Activated CD8-positive, alpha-beta memory T cell treated with anti-CD3 and anti-CD28 coated beads for 36 hours (primary cell): ENCODE measurements around the gene DNAI2. TPM values are rescaled to one million over a fixed set of nuclear protein-coding genes. Genes with fewer than 3 reads are reported as not detected.

ENCODE experiments used
- CTCF ChIA-PET: fragments of 350-600 bp; sonication (Branson Sonifier 250); formaldehyde crosslinking; loops from one replicate; lab custom pipeline; 2021; ENCODE audit warnings: antibody characterized with exemption; lab: Charles Lee
- POLR2A ChIA-PET: fragments of 350-600 bp; sonication (Branson Sonifier 250); formaldehyde crosslinking; loops from one replicate; lab custom pipeline; 2021; ENCODE audit warnings: antibody characterized with exemption; lab: Charles Lee
- total RNA-seq, 2 experiments: library from RNA; stranded (reverse); gene quantifications; one replicate each; pipeline ENCODE4 v1.2.3, GENCODE V29; 2021

Gene DNAI2
- total RNA-seq, 2 experiments from 2014 or later: 0.36 to 0.70 TPM

- CTCF ChIA-PET: no interaction called here
- POLR2A ChIA-PET: interaction anchor here (0.6 kb wide), 1 partner anchor 79 kb away, joined by 3 read pairs; no protein-coding TSS in a partner anchor
Observed at GRCh38 chr17:74290340-74290739, 16.3 kb downstream of the DNAI2 start.

- CTCF ChIA-PET: interaction anchor here (0.7 kb wide), 2 partner anchors 9 to 89 kb away, joined by 3 read pairs; no protein-coding TSS in a partner anchor
- POLR2A ChIA-PET: no interaction called here
Observed at GRCh38 chr17:74292495-74292894, 18.5 kb downstream of the DNAI2 start.

GRCh38 chr17:74295625-74296547 is 21.9 kb downstream of the DNAI2 start:
- POLR2A ChIA-PET: interaction anchor here (0.7 kb wide), 1 partner anchor 44 kb away, joined by 9 read pairs; no protein-coding TSS in a partner anchor
- CTCF ChIA-PET: interaction anchor here (0.5 to 1.4 kb wide), 5 partner anchors 13 to 341 kb away, joined by 3 to 7 read pairs (median 3); partner anchors contain the start of gene TTYH2

GRCh38 chr17:74296548-74296936 is 22.5 kb downstream of the DNAI2 start:
- ChIA-PET POLR2A (interaction anchor here (0.7 kb wide), 1 partner anchor 45 kb away, joined by 9 read pairs; no protein-coding TSS in a partner anchor), CTCF (interaction anchor here (0.7 to 1.4 kb wide), 5 partner anchors 14 to 341 kb away, joined by 3 to 7 read pairs (median 3); partner anchors contain the start of gene TTYH2)

GRCh38 chr17:74297941-74298340 is 23.9 kb downstream of the DNAI2 start:
- ChIA-PET CTCF (interaction anchor here (0.9 to 2.5 kb wide), 8 partner anchors 16 to 160 kb away, joined by 3 to 8 read pairs (median 6); partner anchors contain the start of genes BTBD17 and GPR142), POLR2A (no interaction called here)

GRCh38 chr17:74298778-74299177 is 24.7 kb downstream of the DNAI2 start:
- CTCF ChIA-PET: interaction anchor here (0.9 to 2.5 kb wide), 8 partner anchors 54 to 161 kb away, joined by 3 to 8 read pairs (median 6); partner anchors contain the start of genes BTBD17 and GPR142
- POLR2A ChIA-PET: no interaction called here

- CTCF ChIA-PET: interaction anchor here (0.8 to 2.5 kb wide), 10 partner anchors 18 to 169 kb away, joined by 3 to 8 read pairs (median 6); partner anchors contain the start of genes BTBD17, GPR142 and RPL38
- POLR2A ChIA-PET: no interaction called here
Observed at GRCh38 chr17:74299226-74300009, 25.4 kb downstream of the DNAI2 start.

GRCh38 chr17:74303305-74303704 is 29.3 kb downstream of the DNAI2 start:
- CTCF ChIA-PET: interaction anchor here (0.6 to 2.1 kb wide), 7 partner anchors 8 to 134 kb away, joined by 3 to 10 read pairs (median 3); partner anchors contain the start of gene KIF19
- POLR2A ChIA-PET: no interaction called here

GRCh38 chr17:74304184-74304583 is 30.1 kb downstream of the DNAI2 start:
- CTCF ChIA-PET: interaction anchor here (1.0 to 2.1 kb wide), 3 partner anchors 48 to 57 kb away, joined by 3 to 10 read pairs (median 5); no protein-coding TSS in a partner anchor
- POLR2A ChIA-PET: interaction anchor here (0.7 kb wide), 1 partner anchor 176 kb away, joined by 7 read pairs; no protein-coding TSS in a partner anchor

- ChIA-PET CTCF (interaction anchor here (0.7 to 1.4 kb wide), 5 partner anchors 18 to 62 kb away, joined by 3 to 5 read pairs (median 3); no protein-coding TSS in a partner anchor), POLR2A (no interaction called here)
Observed at GRCh38 chr17:74305865-74306654, 32.0 kb downstream of the DNAI2 start.

- ChIA-PET POLR2A (no interaction called here), CTCF (interaction anchor here (0.9 to 1.6 kb wide), 2 partner anchors 7 to 41 kb away, joined by 3 read pairs; no protein-coding TSS in a partner anchor)
Observed at GRCh38 chr17:74307984-74308773, 34.1 kb downstream of the DNAI2 start.

- CTCF ChIA-PET: interaction anchor here (1.6 kb wide), 1 partner anchor 9 kb away, joined by 3 read pairs; no protein-coding TSS in a partner anchor
- POLR2A ChIA-PET: no interaction called here
Observed at GRCh38 chr17:74309902-74310301, 35.9 kb downstream of the DNAI2 start.

- CTCF ChIA-PET: interaction anchor here (1.3 kb wide), 1 partner anchor 53 kb away, joined by 3 read pairs; no protein-coding TSS in a partner anchor
Observed at GRCh38 chr17:74314877-74315276, 40.8 kb downstream of the DNAI2 start.

GRCh38 chr17:74316220-74316619 is 42.2 kb downstream of the DNAI2 start:
- CTCF ChIA-PET: interaction anchor here (1.5 kb wide), 1 partner anchor 52 kb away, joined by 3 read pairs; no protein-coding TSS in a partner anchor
- POLR2A ChIA-PET: no interaction called here

More at GRCh38 chr17:74314877-74315276, 40.8 kb downstream of the DNAI2 start:
- POLR2A ChIA-PET: no interaction called here

- ChIA-PET CTCF (interaction anchor here (1.5 kb wide), 1 partner anchor 51 kb away, joined by 3 read pairs; no protein-coding TSS in a partner anchor), POLR2A (no interaction called here)
Observed at GRCh38 chr17:74317071-74317470, 43.0 kb downstream of the DNAI2 start.

- ChIA-PET CTCF (interaction anchor here (0.7 kb wide), 1 partner anchor 18 kb away, joined by 3 read pairs; no protein-coding TSS in a partner anchor), POLR2A (no interaction called here)
Observed at GRCh38 chr17:74318391-74318790, 44.4 kb downstream of the DNAI2 start.

- ChIA-PET POLR2A (no interaction called here), CTCF (no interaction called here)
Observed at GRCh38 chr17:74324521-74324920, 50.5 kb downstream of the DNAI2 start.
